GM23338 (cell line): ENCODE results near the gene SHB. TPM values are rescaled to one million over a fixed set of nuclear protein-coding genes. Genes with fewer than 3 reads are reported as not detected.

Source experiments
- ATAC-seq: fragments of 200-7000 bp; cut with Tn5 transposase; 3 replicates; pipeline ENCODE4 v1.9.1; 2020
- DNase-seq: peaks from one replicate; pipeline ENCODE4 v3.0.0-alpha.2; 2015; ENCODE audit warnings: low spot score
- H2AFZ ChIP-seq: fragments of 200-600 bp; sonication (generic); 2 replicates; pipeline ENCODE4 v1.8.0; 2016; ENCODE audit warnings: antibody characterized with exemption, mild to moderate bottlenecking, moderate library complexity
- H3F3A ChIP-seq: fragments of 200-600 bp; sonication (generic); replicated peaks from 2 replicates; pipeline ENCODE4 v1.8.0; 2017; ENCODE audit warnings: antibody characterized with exemption, mixed run types, low read depth
- H3K27ac ChIP-seq: fragments of 200-600 bp; sonication (generic); 2 replicates; pipeline ENCODE4 v1.6.1; 2016; ENCODE audit warnings: low read depth
- H3K27me3 ChIP-seq: fragments of 200-600 bp; sonication (generic); 2 replicates; pipeline ENCODE4 v1.8.0; 2016; ENCODE audit warnings: mild to moderate bottlenecking, mixed run types, moderate library complexity; ENCODE audit not compliant: insufficient read depth
- H3K36me3 ChIP-seq: fragments of 200-600 bp; sonication (generic); 2 replicates; pipeline ENCODE4 v1.8.0; 2016; ENCODE audit warnings: mild to moderate bottlenecking; ENCODE audit not compliant: insufficient read depth
- H3K4me1 ChIP-seq: fragments of 200-600 bp; sonication (generic); 2 replicates; pipeline ENCODE4 v1.8.0; 2016; ENCODE audit warnings: mild to moderate bottlenecking, moderate library complexity; ENCODE audit not compliant: insufficient read depth
- H3K4me2 ChIP-seq: fragments of 200-600 bp; sonication (generic); 2 replicates; pipeline ENCODE4 v1.7.1; 2017; ENCODE audit warnings: mixed run types
- H3K4me3 ChIP-seq: fragments of 200-600 bp; sonication (generic); 2 replicates; pipeline ENCODE4 v1.6.1; 2016; ENCODE audit warnings: mixed run types
- H3K79me2 ChIP-seq: fragments of 200-600 bp; sonication (generic); replicated peaks from 2 replicates; pipeline ENCODE4 v1.8.0; 2017; ENCODE audit warnings: mild to moderate bottlenecking; ENCODE audit not compliant: insufficient read depth
- H3K9me2 ChIP-seq: fragments of 200-600 bp; sonication (generic); 2 replicates; pipeline ENCODE4 v1.8.0; 2017; ENCODE audit not compliant: insufficient read depth
- H4K20me1 ChIP-seq: fragments of 200-600 bp; sonication (generic); replicated peaks from 2 replicates; pipeline ENCODE4 v1.8.0; 2017; ENCODE audit warnings: mild to moderate bottlenecking; ENCODE audit not compliant: insufficient read depth
- H3K27ac Mint-ChIP-seq: 2 replicates; pipeline ENCODE4 v1.8.0; 2020; ENCODE audit warnings: inconsistent platforms, mild to moderate bottlenecking, moderate library complexity, mixed read lengths
- H3K27me3 Mint-ChIP-seq: 3 replicates; pipeline ENCODE4 v1.8.0; 2022; ENCODE audit warnings: low read depth, mild to moderate bottlenecking, moderate library complexity, mixed read lengths, inconsistent platforms; ENCODE audit not compliant: insufficient read depth, poor library complexity
- H3K36me3 Mint-ChIP-seq: 3 replicates; pipeline ENCODE4 v1.8.0; 2021; ENCODE audit warnings: low read depth, mild to moderate bottlenecking, inconsistent platforms, moderate library complexity, mixed read lengths
- H3K4me1 Mint-ChIP-seq: 3 replicates; pipeline ENCODE4 v1.8.0; 2020; ENCODE audit warnings: mild to moderate bottlenecking, inconsistent platforms, mixed read lengths
- H3K4me3 Mint-ChIP-seq: 3 replicates; pipeline ENCODE4 v1.8.0; 2021; ENCODE audit warnings: moderate library complexity, mild to moderate bottlenecking, inconsistent platforms, mixed read lengths
- H3K9me3 Mint-ChIP-seq: 3 replicates; pipeline ENCODE4 v1.8.0; 2020; ENCODE audit warnings: moderate library complexity, mild to moderate bottlenecking, inconsistent platforms, mixed read lengths
- CREB1 ChIP-seq: fragments of 250-450 bp; sonication (Bioruptor Pico); IDR thresholded peaks from 2 replicates; pipeline ENCODE4 v1.5.0; 2020; ENCODE audit warnings: low read depth, mild to moderate bottlenecking, moderate library complexity
- CTCF ChIP-seq, 2 experiments: fragments of 200-600 bp in 1 of 2; sonication (generic) in 1 of 2; conservative IDR thresholded peaks; 2 replicates each; pipeline versions ENCODE4 v1.5.1 to v1.6.1; 2016 to 2017; ENCODE audit warnings: antibody characterized with exemption in 2 of 2, low read depth in 2 of 2, mild to moderate bottlenecking in 2 of 2, moderate library complexity in 1 of 2
- ETS1 ChIP-seq: IDR thresholded peaks from 2 replicates; pipeline ENCODE4 v1.6.1; 2016; ENCODE audit warnings: antibody characterized with exemption
- EZH2 ChIP-seq: fragments of 200-600 bp; sonication (generic); IDR thresholded peaks from one replicate; pipeline ENCODE4 v1.8.0; 2017; ENCODE audit warnings: antibody characterized with exemption, mild to moderate bottlenecking, low read depth; ENCODE audit not compliant: unreplicated experiment
- EZH2phosphoT487 ChIP-seq: fragments of 200-600 bp; sonication (generic); IDR thresholded peaks from one replicate; pipeline ENCODE4 v1.8.1; 2018; ENCODE audit warnings: antibody characterized with exemption; ENCODE audit not compliant: unreplicated experiment
- JUNB ChIP-seq: IDR thresholded peaks from one replicate; pipeline ENCODE4 v1.6.1; 2016; ENCODE audit warnings: antibody characterized with exemption; ENCODE audit not compliant: unreplicated experiment
- NANOG ChIP-seq: IDR thresholded peaks from 2 replicates; pipeline ENCODE4 v1.6.1; 2016; ENCODE audit warnings: antibody characterized with exemption, borderline replicate concordance
- POLR2AphosphoS5 ChIP-seq: IDR thresholded peaks from 2 replicates; pipeline ENCODE4 v1.6.1; 2016; ENCODE audit warnings: antibody characterized with exemption, low read depth
- STAT1 ChIP-seq: IDR thresholded peaks from one replicate; pipeline ENCODE4 v1.6.1; 2016; ENCODE audit warnings: antibody characterized with exemption; ENCODE audit not compliant: unreplicated experiment
- ZNF114 ChIP-seq: fragments of 250-450 bp; sonication (Bioruptor Pico); IDR thresholded peaks from 2 replicates; pipeline ENCODE4 v1.5.0; 2020; ENCODE audit warnings: mild to moderate bottlenecking, moderate library complexity
- ZNF331 ChIP-seq: fragments of 250-450 bp; sonication (Bioruptor Pico); IDR thresholded peaks from 2 replicates; pipeline ENCODE4 v1.5.0; 2020; ENCODE audit warnings: low read depth, mild to moderate bottlenecking, moderate library complexity
- polyA plus RNA-seq: library from polyadenylated mRNA; unstranded; fragments of >200 nt; fragmentation: Nextera tagmentation; extraction: Ambion mirVana; gene quantifications from 2 replicates; pipeline ENCODE4 v1.2.1, GENCODE V29; 2016
- total RNA-seq: library from RNA; depleted of rRNA; stranded (reverse); fragments of >200 nt; shearing (Covaris generic); gene quantifications from 2 replicates; pipeline ENCODE4 v1.2.3, GENCODE V29; 2014

SHB gene
- total and polyA plus RNA-seq, 2 experiments from 2014 or later, result 1.5 to 14.0 TPM

GRCh38 chr9:37906312-37907239 lies 162.5 kb downstream of the SHB start:
- H3K9me2 ChIP-seq, result no peaks in the 10 kb centered on the region
- H3K4me3 ChIP-seq, result no peak overlapping the region
- peaks cover 22% of the 10 kb centered on the region for H3K4me1 ChIP-seq
- Mint-ChIP-seq H3K9me3 (no peaks in the 10 kb centered on the region), H3K4me1 (peaks cover 16% of the 10 kb centered on the region), H3K4me3 (no peak overlapping the region; the same call in 2 of the 3 replicates), H3K27me3 (peaks cover 11% of the 10 kb centered on the region), H3K36me3 (no peaks in the 10 kb centered on the region), H3K27ac (no peak overlapping the region)
- no peak overlapping the region for H3K27ac ChIP-seq
- peaks cover 16% of the 10 kb centered on the region; the same call in 1 of the 2 replicates for H3K27me3 ChIP-seq
- ATAC-seq, result no peak
- no peak for TF ChIP-seq ZNF331 (CRISPR knock-in tag)
- no peak for TF ChIP-seq EZH2
- TF ChIP-seq POLR2AphosphoS5, result no peak
- no peak for TF ChIP-seq NANOG
- no peak for TF ChIP-seq ZNF114 (CRISPR knock-in tag)
- TF ChIP-seq CREB1, result no peak
- no peak for TF ChIP-seq JUNB
- no peak for TF ChIP-seq EZH2phosphoT487
- H3K4me2 ChIP-seq, result no peak overlapping the region
- peaks cover 15% of the 10 kb centered on the region for H3K79me2 ChIP-seq
- no peak for DNase-seq
- peaks cover 11% of the 10 kb centered on the region; the same call in 1 of the 2 replicates for H4K20me1 ChIP-seq
- peaks cover 8% of the 10 kb centered on the region for H3F3A ChIP-seq
- H2AFZ ChIP-seq, result no peak overlapping the region
- H3K36me3 ChIP-seq, result no peaks in the 10 kb centered on the region

GRCh38 chr9:37905776-37906175 lies 163.3 kb downstream of the SHB start:
- peaks cover 11% of the 10 kb centered on the region for H3K27me3 Mint-ChIP-seq
- no peak for DNase-seq
- peaks cover 16% of the 10 kb centered on the region for H3K4me1 Mint-ChIP-seq
- peaks cover 11% of the 10 kb centered on the region; the same call in 1 of the 2 replicates for H4K20me1 ChIP-seq
- H3K4me3 Mint-ChIP-seq, result no peak overlapping the region; the same call in 2 of the 3 replicates
- H3K36me3 ChIP-seq, result no peaks in the 10 kb centered on the region
- H3K36me3 Mint-ChIP-seq, result no peaks in the 10 kb centered on the region
- H2AFZ ChIP-seq, result no peak overlapping the region
- H3K79me2 ChIP-seq, result peaks cover 21% of the 10 kb centered on the region
- peaks cover 22% of the 10 kb centered on the region for H3K4me1 ChIP-seq
- no peak overlapping the region for H3K27ac ChIP-seq
- no peak overlapping the region for H3K27ac Mint-ChIP-seq
- H3K9me2 ChIP-seq, result no peaks in the 10 kb centered on the region
- H3K9me3 Mint-ChIP-seq, result no peaks in the 10 kb centered on the region
- H3K27me3 ChIP-seq, result peaks cover 16% of the 10 kb centered on the region; the same call in 1 of the 2 replicates
- no peak for ATAC-seq
- H3K4me3 ChIP-seq, result no peak overlapping the region
- H3F3A ChIP-seq, result peaks cover 8% of the 10 kb centered on the region
- H3K4me2 ChIP-seq, result no peak overlapping the region; the same call in 1 of the 2 replicates
- no peak for TF ChIP-seq ZNF114 (CRISPR knock-in tag)
- no peak for TF ChIP-seq STAT1
- no peak for TF ChIP-seq POLR2AphosphoS5
- TF ChIP-seq ETS1, result no peak
- TF ChIP-seq CREB1, result no peak
- no peak for TF ChIP-seq JUNB
- TF ChIP-seq CTCF (conservative IDR thresholded peaks at IDR 0.05; ENCODE audit: low read depth in 2 of 2), result no peak
- no peak for TF ChIP-seq EZH2
